COLO668 (cell line): ENCODE measurements around the gene KCP.

Experiments
- DNase-seq: peaks from one replicate; lab custom pipeline; 2025; ENCODE audit not compliant: unreplicated experiment; lab: John Stamatoyannopoulos, UW

KCP gene

DNA sequence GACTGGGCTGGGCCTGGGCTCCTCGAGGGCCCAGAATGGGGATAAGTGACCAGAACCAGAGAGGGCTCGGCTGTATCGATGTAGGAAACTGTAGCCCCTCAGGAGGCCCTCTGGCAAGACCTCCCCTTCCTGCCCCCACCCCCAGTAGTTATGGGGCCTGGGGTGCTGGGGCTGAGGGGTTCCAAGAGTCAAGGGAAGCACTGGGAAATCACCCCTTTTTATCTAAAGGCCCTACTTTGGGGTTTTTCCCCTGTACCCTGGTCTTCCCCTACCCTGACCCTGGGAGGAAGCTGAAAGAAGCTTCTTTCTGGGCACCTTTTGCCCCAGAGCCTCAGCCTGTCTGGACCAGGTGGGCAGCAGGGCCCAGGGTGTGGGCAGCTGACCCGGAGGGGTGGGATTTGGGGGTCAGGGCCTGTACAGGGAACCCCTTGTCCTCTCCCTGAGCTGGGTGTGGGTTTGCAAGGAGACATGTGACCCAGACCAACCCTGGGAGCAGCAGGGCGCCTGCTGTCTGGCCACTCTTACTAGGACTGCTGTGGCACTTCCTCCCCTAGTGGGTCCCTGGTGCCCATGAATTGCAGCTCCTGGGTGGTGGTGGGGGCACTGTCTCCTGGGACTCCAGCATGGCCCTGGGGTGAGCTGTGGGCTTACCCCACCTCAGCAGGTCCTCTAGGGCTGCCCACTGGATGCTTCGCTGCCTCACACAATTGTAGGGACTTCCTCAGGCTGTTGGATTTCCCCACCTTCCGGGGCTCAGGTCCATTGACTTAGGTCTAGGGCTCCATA lies 28.8 kb upstream of the KCP start:
- no peak for DNase-seq

DNA sequence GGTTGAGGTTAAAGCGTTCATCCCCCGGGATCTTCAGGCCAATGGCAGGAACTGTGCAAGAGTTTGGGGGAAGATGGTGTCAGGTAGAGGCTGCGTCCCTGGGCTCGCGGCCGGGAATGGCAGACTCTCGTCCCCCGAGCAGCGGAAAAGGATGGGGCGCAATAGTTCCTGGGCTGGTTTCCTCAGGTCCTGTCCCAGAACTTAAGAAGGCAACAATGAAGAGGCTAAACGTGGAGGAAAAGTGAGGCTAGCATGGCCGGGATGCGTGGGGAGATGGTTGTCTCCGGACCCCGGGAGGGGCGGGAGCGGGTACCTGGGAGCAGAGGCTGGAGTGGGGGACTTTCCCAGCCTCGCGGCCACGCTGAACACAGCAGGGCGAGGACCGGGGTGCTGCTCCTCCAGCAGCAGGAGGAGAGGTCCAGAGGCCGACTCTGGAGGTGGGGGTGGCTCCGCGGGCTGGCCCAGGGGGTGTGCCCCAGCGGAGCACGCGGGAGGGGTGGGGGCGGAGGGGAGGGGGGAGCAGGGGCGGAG lies 28.1 kb upstream of the KCP start:
- DNase-seq = peak; percentile 34

DNA sequence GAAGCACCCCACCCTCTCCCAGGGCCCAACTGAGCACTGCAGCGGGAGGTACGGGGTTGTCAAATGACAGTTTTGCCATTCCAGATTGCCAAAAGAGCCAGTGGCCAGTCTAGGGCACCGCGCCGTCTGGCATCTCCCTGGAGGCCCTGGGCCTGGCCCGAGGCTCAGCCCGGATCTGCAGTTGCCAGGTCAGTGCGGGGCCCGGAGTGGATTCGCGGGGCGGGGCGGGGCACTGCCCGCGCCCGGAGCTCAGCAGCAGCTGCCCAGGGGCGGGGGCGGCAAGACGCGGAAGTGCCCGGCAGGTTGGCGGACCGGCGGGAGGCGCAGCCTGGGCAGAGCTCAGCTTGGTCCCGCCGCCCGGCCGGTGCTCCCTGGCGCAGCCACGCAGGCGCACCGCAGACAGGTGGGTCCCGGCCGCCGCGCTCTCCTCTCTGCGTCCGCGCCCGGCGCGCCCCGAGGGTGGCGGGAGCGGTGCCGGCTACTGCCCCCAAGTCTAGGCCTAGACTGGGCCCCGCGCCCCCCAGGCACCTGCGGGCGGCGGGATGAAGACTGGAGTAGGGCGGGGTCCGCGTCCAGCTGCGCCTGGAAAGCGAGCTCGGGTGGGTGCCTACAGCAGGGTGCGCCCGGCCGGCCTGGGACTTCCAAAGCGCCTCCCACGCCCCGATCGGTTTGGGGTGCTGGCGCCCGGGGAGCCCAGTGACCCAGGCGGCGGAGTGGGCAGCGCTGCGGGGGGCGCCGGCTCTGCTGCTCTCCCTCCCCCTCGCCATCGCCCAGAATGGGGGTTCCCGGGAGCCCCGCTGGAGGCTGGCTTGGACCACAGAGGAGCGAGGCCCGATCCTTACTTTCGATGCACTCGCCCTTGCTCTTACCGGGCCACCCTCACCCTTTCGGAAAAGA lies 27.4 kb upstream of the KCP start, which contains the start of gene IRF5:
IRF5 (plus strand) TSS at position 281 of the 897 bp plus-strand sequence. CDS start 4,155 bp downstream, outside the sequence.
- peak; percentile 75 for DNase-seq

DNA sequence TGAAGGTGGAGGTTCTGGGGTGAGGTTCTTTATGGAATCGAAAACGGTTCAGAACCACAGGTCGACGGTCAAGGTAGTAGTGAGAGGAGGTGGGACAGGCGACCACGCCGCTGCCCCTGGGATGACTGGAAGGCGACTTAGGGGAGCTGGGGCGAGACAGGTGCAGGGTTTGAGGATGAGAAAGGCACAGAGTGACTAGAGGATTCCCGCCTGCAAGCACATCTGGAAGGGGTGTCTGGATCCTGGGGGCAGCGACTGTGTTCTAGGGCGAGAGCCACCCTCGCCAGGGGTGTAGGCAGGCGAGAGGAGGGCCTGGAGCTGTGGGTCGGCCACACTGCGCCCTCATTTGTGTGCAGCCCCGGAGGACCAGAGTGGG lies 26.8 kb upstream of the KCP start:
- no peak for DNase-seq

DNA sequence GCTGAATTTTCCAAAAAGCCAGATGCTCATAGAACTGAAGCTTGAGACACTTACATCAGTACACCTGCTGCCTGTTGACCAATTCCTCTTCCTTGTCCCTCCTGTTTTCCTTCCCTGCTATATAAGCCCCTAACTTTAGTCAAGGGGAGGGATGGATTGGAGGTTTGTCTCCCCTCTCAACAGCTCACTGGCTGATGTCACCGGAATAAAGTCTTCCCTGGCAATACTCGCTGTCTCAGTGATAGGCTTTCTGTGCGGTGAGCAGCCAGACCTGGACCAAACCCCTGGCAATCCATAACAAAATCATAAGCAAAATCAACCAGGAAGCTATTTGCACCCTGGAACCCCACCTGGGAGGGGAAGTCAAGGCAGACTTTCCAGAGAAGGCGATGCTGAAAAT lies 26.3 kb upstream of the KCP start:
- no peak for DNase-seq

DNA sequence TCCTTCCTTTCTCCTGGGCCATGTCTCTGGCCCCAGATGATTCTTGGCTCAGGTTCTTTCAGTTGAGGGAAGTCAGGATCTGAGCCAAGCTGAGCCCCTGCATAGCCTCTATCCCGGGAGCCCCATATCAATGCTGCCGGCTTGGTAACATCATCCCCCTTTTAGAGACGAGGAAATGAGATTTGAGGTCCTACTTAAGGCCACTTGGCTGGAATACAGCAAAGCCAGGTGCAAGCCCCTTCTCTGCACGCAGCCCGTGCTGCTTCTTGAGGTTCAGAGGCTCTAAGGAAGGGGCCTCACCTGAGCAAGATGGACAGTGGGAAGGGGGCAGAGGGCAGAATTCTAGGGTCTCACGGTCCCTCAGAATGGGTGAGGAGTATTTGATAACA lies 24.8 kb upstream of the KCP start:
- no peak for DNase-seq

DNA sequence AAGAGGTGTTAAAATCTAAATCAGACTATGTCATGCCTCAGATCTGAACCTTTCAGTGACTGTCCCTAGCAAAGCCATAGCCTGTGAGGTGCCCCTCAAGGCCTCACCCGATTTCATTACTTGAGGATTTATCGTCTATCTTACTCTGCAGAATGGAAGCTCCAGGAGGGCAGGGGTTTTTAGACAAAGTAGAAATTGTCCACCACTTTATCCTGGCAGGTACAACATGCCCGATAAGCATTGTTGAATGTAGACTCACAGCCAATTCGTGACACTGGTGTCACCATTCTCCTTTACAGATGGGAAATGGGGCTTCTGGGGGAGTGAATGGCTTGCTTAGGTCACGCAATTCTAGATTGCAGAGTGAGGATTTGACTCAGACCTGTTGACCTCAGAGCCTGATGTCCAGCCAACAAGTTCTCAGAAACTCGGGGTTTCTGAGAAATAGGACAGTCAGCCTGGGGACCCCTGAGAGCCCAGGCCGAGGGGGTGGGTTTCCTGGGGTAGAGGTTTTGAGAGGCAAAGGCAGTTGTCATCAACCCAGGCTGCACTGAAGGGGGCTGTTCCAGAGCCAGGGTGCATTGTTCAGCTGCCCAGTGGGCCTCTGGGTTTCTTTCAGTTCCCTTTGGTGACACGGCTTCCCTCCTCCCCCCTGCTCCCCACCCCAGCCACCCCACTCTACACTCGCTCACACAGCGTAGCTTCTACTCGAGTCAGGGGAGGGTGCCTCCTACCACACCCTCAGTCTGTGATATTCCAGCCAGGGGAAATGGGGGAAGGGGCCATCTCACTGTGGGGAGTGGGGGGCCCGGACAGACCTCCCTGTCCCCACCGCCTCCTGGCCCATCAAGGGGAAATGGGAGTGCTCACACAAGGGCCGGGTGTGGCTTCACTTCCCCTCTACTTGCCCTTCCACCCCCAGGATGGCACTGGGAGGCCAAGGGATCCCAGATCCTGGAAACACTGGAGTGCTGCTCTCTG lies 24.1 kb upstream of the KCP start:
- DNase-seq = no peak

DNA sequence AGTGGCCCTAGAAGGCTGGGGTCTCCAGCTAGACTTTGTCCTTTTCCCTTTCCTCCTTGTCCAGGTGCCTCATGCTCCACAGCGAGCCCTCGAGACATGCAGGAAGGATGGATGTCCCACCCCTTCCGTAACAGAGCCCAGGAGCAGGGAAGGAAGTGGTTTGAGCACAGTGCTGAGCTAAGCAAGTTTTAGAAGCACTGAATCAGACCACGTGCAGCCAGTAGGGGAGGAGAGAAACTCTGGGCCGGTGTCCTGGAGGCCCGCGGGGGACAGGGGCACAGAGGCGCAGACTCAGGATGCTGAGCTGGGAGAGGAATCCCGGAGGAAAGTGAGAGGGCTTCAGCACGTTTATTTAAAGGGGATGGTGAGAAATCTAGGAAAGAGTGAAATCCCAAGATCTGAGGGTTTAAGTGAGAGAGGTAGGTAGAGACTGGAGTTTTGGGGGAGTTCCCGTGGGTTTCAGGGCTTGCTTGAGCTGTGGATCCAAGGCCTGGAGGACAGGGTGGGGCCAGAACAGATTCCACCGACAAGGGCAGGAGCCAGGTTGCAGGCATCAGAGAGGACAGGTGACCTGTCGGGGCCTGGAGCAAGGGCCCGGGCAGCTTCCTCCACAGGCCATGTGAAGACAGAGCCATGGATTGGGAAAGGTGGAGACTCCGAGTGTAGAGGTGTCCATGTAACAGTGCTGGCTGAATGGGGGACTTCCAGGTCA lies 22.8 kb upstream of the KCP start:
- no peak for DNase-seq

DNA sequence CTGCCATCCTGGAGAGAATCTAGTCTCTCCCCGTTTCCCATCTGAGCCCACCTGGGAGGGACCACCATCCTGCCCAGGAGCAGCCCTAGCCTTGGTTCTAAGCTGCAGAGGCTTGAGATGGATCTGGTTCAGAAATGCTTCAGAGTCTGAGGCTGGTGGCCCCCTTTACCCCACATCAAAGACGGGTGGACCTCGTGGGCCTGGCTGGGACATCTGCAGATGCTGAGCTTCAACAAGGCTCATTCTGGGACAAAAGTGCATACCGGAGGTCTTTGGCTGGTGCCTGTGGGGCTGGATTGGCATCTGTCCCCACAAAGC lies 22.3 kb upstream of the KCP start:
- DNase-seq = no peak

DNA sequence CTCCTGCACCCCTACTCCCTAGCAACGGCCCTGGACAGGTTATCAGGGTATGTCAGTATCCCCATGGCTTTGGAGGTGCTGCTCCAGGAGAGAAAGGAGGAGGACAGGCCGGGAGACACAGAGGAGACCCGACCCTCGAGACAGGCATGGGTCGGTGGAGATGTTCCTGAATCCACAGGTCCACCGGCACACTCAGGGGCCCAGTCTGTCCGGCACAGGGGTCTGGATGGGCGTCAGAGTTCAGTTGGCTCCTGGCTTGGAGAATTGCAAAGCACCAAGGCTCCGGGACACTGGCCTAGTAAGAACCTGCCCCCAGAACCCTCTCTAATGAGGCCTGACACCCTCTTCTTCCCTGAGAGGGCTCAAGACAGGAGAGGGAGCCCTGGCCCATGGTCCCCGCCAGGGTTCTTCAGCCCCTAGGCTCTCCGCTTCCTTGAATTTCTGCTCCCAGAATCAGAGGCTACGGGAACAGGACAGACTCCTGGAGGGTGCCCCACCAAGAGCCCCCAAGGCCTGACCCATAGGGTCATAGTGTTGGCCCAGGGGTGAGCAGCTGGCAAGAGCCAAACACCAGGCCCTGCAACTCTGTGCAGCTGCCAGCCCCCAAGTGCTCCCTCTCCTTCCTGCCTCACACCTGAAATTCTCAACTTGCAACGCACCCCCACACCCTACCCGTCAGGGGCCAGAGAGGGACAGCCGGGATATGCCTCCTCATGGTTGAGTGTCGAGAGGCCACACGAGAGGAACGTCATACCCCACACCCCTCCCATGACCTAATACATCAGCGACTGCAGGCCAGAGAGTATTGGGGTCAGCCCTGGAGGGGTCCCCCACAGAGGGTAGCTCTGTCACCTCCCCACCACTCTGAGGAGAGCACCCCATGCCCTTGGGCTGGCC lies 21.7 kb upstream of the KCP start:
- no peak for DNase-seq

DNA sequence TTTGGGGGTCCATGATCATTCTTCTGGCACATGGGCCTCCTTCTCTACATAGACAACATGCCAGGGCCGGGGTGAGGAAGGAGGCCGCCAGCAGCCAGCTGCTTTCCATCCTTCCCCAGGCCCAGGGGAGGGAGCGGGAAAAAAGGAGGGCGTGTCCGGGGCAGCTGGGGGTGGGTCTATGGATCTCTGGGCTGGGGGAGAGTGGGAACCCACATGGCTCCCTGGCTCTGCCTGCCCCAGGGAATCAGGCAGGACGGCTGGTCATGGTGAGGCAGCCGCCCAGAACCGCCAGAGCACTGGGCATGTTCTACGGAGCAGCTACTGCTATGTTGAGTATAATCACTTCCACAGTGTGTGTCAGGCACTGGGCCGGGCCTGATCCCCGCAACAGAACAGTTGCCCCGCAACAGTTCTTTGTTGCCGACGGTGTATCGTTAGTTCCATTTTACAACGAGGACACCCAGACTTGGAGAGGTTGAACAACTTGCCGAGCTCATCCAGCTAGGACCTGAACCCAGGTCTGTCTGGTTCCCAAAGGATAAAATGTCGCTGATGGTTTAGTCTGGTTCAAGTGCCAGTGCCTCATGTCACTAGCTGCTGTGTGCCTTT lies 20.8 kb upstream of the KCP start:
- no peak for DNase-seq

DNA sequence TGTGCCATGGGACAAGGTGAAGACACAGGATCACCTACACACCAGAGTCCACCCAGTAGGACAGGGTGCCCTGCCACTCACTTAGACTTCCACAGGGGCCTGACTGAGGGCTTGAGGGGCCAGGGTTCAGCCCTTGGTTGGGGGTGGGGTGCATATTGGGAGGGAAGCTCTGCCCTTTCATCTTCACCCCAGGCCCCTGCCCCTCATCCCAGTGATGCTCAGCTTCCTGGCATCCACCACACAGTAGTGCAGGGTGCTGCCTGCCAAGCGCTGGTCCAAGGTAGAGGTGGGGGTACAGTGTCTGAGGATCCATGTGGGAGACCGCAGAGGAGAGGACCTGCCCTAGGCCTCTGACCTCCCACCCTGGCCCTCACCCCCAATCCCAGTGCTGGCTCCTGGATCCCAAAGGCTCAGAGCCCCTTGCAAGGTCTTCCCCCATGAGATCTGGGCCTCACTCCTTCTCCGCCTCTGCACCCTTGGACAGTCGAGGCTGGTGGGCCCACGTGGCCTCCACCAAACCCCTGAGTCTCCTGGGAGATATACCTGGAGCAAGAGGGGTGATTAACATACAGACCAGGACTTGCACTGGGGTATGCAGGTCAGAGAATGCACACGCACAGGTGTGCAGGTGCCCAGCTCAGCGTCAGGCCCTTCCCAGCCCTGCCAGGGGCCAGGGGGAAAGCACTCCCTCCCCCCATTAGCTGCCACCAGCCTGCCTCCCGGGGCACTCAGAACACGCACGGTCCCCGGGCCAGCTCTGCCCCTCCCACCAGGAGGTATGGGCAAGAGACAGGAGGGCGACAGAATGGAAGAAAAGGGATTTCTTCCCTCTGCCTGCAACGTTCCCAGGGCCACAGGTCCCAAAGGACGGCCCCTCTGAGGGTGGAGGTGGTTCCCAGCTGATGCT lies 18.6 kb upstream of the KCP start:
- DNase-seq = no peak

DNA sequence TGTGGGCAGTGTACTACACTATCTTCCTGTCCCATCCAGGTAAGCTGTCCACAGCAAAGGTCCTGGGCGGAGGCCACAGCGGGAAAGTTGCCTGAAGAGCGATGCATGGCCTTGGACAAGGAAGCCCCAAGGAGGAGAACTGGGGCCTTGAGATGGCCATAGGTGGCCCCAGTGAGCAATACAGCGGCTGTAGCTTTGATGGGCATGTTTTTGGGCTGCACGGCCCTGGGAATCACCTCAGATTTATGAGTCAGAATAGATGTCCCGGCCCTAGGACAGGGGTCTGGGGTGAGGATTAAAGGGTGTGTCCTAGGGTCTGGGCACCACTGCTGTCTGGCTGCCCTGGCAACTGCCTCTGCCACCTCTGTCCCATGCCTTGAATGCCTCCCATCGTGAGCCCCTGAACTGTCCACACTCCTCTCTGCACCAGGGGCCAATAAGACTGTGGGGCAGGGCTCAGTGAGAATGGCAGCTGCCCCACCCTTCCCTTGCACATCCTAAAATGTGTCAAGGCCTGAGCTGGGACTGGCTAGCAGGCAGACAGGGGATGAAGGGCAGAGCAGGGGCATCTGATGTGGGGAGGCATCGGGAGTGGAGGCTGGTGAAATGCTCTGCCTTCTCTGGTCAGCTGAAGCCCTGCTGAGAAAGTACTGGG lies 17.8 kb upstream of the KCP start:
- DNase-seq = no peak

DNA sequence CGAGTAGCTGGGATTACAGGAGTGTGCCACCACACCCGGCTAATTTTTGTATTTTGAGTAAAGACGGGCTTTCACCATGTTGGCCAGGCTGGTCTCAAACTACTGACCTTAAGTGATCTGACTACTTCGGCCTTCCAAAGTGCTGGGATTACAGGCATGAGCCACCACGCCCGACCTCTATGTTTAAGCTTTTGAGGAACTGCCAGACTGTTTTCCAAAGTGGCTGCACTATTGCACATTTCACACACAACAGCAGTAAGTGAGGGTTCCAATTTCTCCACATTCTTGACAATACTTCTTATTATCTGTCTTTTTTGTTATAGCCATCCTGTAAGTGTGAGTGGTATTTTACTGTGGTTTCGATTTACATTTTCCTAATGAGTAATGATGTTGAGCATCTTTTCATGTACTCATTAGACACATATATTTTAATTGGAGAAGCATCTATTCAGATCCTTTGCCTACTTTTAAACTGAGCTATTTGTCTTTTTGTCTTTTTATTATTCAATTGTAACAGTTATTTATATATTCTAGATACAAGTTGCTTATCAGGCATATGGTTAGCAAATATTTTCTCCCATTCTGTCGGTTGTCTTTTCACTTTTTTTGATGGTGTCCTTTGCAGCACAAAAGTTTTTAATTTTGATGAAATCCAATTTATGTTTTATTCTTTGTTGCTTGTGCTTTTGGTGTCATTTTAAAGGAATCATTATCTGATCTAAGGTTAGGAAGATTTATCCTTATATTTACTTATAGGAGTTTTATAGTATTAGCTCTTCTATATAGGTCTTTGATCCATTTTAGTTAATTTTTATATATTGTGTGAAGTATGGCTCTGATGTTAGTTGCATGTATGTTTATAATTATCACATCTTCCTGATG lies 14.4 kb upstream of the KCP start:
- no peak for DNase-seq

DNA sequence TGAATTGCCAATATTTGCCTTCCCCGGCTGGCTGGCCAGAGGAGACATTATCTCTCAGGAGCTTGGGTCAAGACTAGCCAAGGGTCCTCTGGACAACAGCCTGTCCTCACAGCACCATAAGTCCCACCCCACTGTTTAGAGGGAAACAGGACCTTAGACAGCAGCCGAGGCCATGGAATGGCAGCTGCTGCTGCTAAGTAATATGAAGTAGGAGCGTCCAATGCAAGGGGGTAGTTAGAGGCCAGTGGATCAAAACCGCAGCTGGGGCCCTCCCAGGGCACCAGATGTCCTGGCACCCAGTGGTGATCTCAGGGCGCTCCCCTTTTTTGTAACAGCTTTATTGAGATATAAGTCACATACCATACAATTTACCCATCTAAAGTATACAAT lies 12.9 kb upstream of the KCP start:
- DNase-seq = peak; percentile 35
